Naive B cell (primary cell): Measurements from ENCODE around the gene RIMKLB. TPM values are rescaled to one million over a fixed set of nuclear protein-coding genes. Genes with fewer than 3 reads are reported as not detected.
"Not testable (repeated sequence)": the region's sequence is repeated elsewhere in the genome, so short reads cannot be mapped to it uniquely, and the experiment has no call there.

Source experiments
- ATAC-seq, 2 donors: fragments of 150-1000 bp; cut with Tn5 transposase; 2 replicates each; pipeline ENCODE4 v1.10.0; 2021; ENCODE audit warnings: low read depth in 2 of 2, mild to moderate bottlenecking in 2 of 2, moderate library complexity in 2 of 2
- DNase-seq: peaks from one replicate; pipeline ENCODE4 v3.0.0; 2022
- H3K27ac Mint-ChIP-seq, 6 donors: one replicate each; pipeline ENCODE4 v1.8.0; 2020 to 2022; ENCODE audit warnings: mild to moderate bottlenecking in 6 of 6, mixed read lengths in 6 of 6, moderate library complexity in 5 of 6, inconsistent platforms in 2 of 6
- H3K27me3 Mint-ChIP-seq, 3 donors: one replicate each; pipeline ENCODE4 v1.8.0; 2021 to 2022; ENCODE audit warnings: mixed read lengths in 3 of 3, mild to moderate bottlenecking in 1 of 3
- H3K36me3 Mint-ChIP-seq, 2 donors: one replicate each; pipeline ENCODE4 v1.8.0; 2020 to 2022; ENCODE audit warnings: mixed read lengths in 2 of 2, inconsistent platforms in 1 of 2, mild to moderate bottlenecking in 1 of 2
- H3K4me1 Mint-ChIP-seq, 3 donors: one replicate each; pipeline ENCODE4 v1.8.0; 2020 to 2022; ENCODE audit warnings: mixed read lengths in 3 of 3, inconsistent platforms in 1 of 3, mild to moderate bottlenecking in 1 of 3, moderate library complexity in 1 of 3
- H3K4me3 Mint-ChIP-seq, 8 donors: one replicate each; pipeline ENCODE4 v1.8.0; 2020 to 2022; ENCODE audit warnings: mild to moderate bottlenecking in 8 of 8, mixed read lengths in 8 of 8, moderate library complexity in 8 of 8, inconsistent platforms in 2 of 8
- H3K9me3 Mint-ChIP-seq, 7 donors: one replicate each; pipeline ENCODE4 v1.8.0; 2020 to 2022; ENCODE audit warnings: mixed read lengths in 7 of 7, mild to moderate bottlenecking in 5 of 7, inconsistent platforms in 2 of 7, moderate library complexity in 1 of 7
- polyA plus RNA-seq, 6 donors: library from polyadenylated mRNA; unstranded; fragments of 300-500 nt; fragmentation: Illumina TruSeq; gene quantifications; one replicate each; pipeline ENCODE4 v1.2.3, GENCODE V29; 2021; ENCODE audit warnings: low read depth in 6 of 6

Gene RIMKLB
- polyA plus RNA-seq, 6 donors from 2014 or later = 6.8 to 13.2 (median 8.1) TPM

GRCh38 chr12:8793226-8793625, 95.4 kb downstream of the RIMKLB start:
- H3K9me3 Mint-ChIP-seq, DNase-seq, ATAC-seq, H3K4me1 Mint-ChIP-seq, H3K36me3 Mint-ChIP-seq, H3K27ac Mint-ChIP-seq, H3K4me3 Mint-ChIP-seq, H3K27me3 Mint-ChIP-seq: not testable (repeated sequence)

DNA sequence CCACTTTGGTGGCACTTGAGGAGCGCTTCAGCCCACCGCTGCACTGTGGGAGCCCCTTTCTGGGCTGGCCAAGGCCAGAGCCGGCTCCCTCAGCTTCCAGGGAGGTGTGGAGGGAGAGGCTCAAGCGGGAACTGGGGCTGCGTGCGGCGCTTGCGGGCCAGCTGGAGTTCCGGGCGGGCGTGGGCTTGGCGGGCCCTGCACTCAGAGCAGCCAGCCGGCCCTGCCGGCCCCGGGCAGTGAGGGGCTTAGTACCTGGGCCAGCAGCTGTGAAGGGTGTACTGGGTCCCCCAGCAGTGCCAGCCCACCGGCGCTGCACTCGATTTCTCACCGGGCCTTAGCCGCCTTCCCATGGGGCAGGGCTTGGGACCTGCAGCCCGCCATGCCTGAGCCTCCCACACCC, 96.8 kb downstream of the RIMKLB start:
- not testable (repeated sequence) for DNase-seq, H3K27ac Mint-ChIP-seq, H3K27me3 Mint-ChIP-seq, H3K9me3 Mint-ChIP-seq, H3K36me3 Mint-ChIP-seq, H3K4me1 Mint-ChIP-seq, ATAC-seq, H3K4me3 Mint-ChIP-seq

DNA sequence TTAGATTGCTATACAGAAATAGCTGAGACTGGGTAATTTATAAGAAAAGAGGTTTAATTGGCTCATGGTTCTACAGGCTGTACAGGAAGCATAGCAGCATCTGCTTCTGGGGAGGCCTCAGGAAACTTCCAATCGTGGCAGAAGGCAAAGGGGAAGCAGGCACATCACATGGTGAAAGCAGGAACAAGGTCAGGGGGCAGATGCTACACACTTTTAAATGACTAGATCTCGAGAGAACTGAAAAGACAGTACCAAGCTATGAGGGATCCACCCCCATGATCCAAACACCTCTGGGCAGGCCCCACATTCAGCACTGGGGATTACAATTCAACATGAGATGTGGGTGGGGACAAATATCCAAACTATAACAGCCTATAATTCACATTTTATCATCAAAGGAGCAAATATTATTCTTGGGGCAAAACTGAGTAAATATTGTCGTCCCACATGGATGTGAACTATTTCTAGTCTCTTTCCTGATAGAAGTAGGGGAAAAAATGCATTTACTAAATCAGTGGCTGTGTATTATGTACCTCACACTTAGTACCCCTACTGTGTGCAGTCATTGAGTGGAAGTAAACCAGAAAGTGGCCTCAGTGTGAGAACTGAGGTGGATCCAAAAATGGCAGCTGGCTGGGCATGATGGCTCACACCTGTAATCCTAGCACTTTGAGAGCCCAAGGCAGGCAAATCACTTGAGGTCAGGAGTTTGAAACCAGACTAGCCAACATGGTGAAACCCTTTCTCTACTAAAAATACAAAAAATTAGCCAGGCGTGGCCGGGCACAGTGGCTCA, 99.2 kb downstream of the RIMKLB start:
- DNase-seq (no peak), ATAC-seq (no peak)
- Mint-ChIP-seq H3K27ac (peak overlapping the region in 1 of 6 donors; percentile 67), H3K36me3 (no peaks in the 10 kb centered on the region), H3K27me3 (no peaks in the 10 kb centered on the region), H3K4me3 (no peak overlapping the region), H3K4me1 (no peaks in the 10 kb centered on the region), H3K9me3 (peaks cover 0 to 19% (median 6%) of the 10 kb centered on the region in 7 donors)

DNA sequence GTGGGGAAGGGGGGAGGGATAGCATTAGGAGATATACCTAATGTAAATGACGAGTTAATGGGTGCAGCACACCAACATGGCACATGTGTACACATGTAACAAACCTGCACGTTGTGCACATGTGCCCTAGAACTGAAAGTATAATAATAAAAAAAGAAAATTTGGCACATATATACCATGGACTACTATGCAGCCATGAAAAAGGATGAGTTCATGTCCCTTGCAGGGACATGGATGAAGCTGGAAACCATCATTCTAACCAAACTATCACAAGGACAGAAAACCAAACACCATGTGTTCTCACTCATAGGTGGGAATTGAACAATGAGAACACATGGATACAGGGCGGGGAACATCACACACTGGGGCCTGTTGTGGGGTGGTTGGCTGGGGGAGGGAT, 103.4 kb downstream of the RIMKLB start:
- H3K4me3 Mint-ChIP-seq, H3K27ac Mint-ChIP-seq, H3K27me3 Mint-ChIP-seq, DNase-seq, H3K36me3 Mint-ChIP-seq, H3K4me1 Mint-ChIP-seq, ATAC-seq: not testable (repeated sequence)
- H3K9me3 Mint-ChIP-seq = peaks cover 0 to 18% (median 6%) of the 10 kb centered on the region in 7 donors

DNA sequence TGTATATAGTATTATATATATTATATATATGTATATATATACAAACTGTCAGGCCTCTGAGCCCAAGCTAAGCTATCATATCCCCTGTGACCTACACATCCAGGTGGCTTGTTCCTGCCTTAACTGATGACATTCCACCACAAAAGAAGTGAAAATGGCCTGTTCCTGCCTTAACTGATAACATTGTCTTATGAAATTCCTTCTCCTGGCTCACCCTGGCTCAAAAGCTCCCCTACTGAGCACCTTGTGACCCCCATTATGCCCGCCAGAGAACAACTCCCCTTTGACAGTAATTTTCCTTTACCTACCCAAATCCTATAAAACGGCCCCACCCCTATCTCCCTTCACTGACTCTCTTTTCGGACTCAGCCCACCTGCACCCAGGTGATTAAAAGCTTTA, 107.0 kb downstream of the RIMKLB start:
- DNase-seq = not testable (repeated sequence)
- peaks cover 0 to 13% (median 11%) of the 10 kb centered on the region in 3 donors for H3K27me3 Mint-ChIP-seq

GRCh38 chr12:8805487-8805886, 107.7 kb downstream of the RIMKLB start:
- DNase-seq, H3K36me3 Mint-ChIP-seq, ATAC-seq, H3K4me3 Mint-ChIP-seq, H3K4me1 Mint-ChIP-seq, H3K9me3 Mint-ChIP-seq: not testable (repeated sequence)
- Mint-ChIP-seq H3K27ac (peak overlapping the region in 1 of 6 donors; percentile 4), H3K27me3 (peaks cover 0 to 13% (median 11%) of the 10 kb centered on the region in 3 donors)

More for the DNA sequence above, 107.0 kb downstream of the RIMKLB start:
- not testable (repeated sequence) for ATAC-seq, H3K9me3 Mint-ChIP-seq, H3K36me3 Mint-ChIP-seq, H3K4me1 Mint-ChIP-seq, H3K27ac Mint-ChIP-seq
- H3K4me3 Mint-ChIP-seq = peak overlapping the region in 1 of 8 donors; percentile 37

DNA sequence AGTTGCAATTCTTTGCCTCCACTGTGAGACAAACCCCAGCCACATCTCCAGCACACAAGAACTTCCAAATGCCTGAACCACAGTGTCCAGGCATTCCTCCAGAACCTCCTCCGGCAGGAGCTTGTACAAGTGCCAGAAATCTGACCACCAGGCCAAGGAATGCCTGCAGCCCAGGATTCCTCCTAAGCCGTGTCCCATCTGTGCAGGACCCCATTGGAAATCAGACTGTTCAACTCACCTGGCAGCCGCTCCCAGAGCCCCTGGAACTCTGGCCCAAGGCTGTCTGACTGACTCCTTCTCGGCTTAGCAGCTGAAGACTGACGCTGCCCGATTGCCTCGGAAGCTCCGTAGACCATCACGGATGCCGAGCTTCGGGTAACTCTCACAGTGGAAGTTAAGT, 109.3 kb downstream of the RIMKLB start:
- not testable (repeated sequence) for H3K9me3 Mint-ChIP-seq, H3K4me1 Mint-ChIP-seq, DNase-seq, ATAC-seq, H3K27ac Mint-ChIP-seq, H3K36me3 Mint-ChIP-seq, H3K4me3 Mint-ChIP-seq
- H3K27me3 Mint-ChIP-seq = peaks cover 0 to 13% (median 11%) of the 10 kb centered on the region in 3 donors

- ATAC-seq, DNase-seq, H3K9me3 Mint-ChIP-seq, H3K27ac Mint-ChIP-seq, H3K4me3 Mint-ChIP-seq, H3K36me3 Mint-ChIP-seq, H3K4me1 Mint-ChIP-seq: not testable (repeated sequence)
- peaks cover 0 to 13% (median 11%) of the 10 kb centered on the region in 3 donors for H3K27me3 Mint-ChIP-seq
These were observed 112.3 kb downstream of the RIMKLB start for GRCh38 chr12:8810112-8810511.

- no peaks in the 10 kb centered on the region for H3K36me3 Mint-ChIP-seq
These were observed 116.0 kb downstream of the RIMKLB start for GRCh38 chr12:8813572-8814357.

DNA sequence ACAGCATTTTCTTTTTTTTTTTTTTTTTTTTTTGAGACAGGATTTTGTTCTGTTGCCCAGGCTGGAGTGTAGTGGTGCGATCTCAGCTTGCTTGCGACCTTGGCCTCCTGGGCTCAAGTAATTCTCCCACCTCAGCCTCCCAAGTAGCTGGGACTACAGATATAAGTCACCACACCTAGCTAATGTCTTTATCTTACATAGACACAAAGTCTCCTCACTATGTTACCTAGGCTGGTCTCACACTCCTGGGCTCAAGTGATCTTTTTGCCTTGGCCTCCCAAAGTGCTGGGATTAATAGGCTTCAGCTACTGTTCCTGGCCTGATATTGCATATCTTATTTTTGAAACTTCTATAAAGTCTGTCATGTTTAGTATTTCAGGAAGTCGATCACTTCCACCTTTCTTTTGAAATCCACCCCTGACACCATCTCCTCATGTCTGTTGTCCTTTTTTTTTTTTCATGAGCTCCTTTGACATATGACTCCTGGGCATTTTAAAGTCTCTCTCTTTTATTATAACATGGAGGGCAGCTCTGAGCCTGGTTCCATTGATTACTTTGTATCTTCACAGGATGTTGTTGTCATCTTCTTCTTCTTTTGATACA, 118.8 kb downstream of the RIMKLB start:
- Mint-ChIP-seq H3K4me3 (no peak overlapping the region), H3K36me3 (no peaks in the 10 kb centered on the region), H3K9me3 (no peaks in the 10 kb centered on the region), H3K27ac (peak overlapping the region in 1 of 6 donors; percentile 10), H3K27me3 (no peaks in the 10 kb centered on the region), H3K4me1 (peaks cover 4 to 6% (median 6%) of the 10 kb centered on the region in 3 donors)
- no peak for DNase-seq
- no peak for ATAC-seq

More at GRCh38 chr12:8813572-8814357, 116.0 kb downstream of the RIMKLB start:
- ATAC-seq (no peak), DNase-seq (no peak)
- Mint-ChIP-seq H3K4me1 (peaks cover 4 to 6% (median 6%) of the 10 kb centered on the region in 3 donors), H3K4me3 (no peak overlapping the region), H3K9me3 (no peaks in the 10 kb centered on the region), H3K27ac (peak overlapping the region in 3 of 6 donors; percentile 20 to 44 (median 41)), H3K27me3 (no peaks in the 10 kb centered on the region)

GRCh38 chr12:8817856-8818255, 120.1 kb downstream of the RIMKLB start:
- DNase-seq (no peak), ATAC-seq (no peak)
- H3K27ac Mint-ChIP-seq = no peak overlapping the region
- no peaks in the 10 kb centered on the region for H3K9me3 Mint-ChIP-seq
- peaks cover 4 to 6% (median 6%) of the 10 kb centered on the region in 3 donors for H3K4me1 Mint-ChIP-seq
- no peaks in the 10 kb centered on the region for H3K36me3 Mint-ChIP-seq
- no peak overlapping the region for H3K4me3 Mint-ChIP-seq
- no peaks in the 10 kb centered on the region for H3K27me3 Mint-ChIP-seq

- Mint-ChIP-seq H3K27ac (no peak overlapping the region), H3K9me3 (no peaks in the 10 kb centered on the region), H3K4me3 (peak overlapping the region in 1 of 8 donors; percentile 66), H3K4me1 (peaks cover 4 to 6% (median 6%) of the 10 kb centered on the region in 3 donors), H3K27me3 (no peaks in the 10 kb centered on the region), H3K36me3 (no peaks in the 10 kb centered on the region)
- DNase-seq (no peak), ATAC-seq (no peak)
These were observed 120.7 kb downstream of the RIMKLB start for GRCh38 chr12:8818526-8818925.

- Mint-ChIP-seq H3K27me3 (peaks cover 0 to 1% (median 0%) of the 10 kb centered on the region in 3 donors), H3K9me3 (peaks cover 0 to 1% (median 0%) of the 10 kb centered on the region in 7 donors), H3K36me3 (no peaks in the 10 kb centered on the region), H3K27ac (no peak overlapping the region), H3K4me3 (no peak overlapping the region), H3K4me1 (no peaks in the 10 kb centered on the region)
- no peak for DNase-seq
- no peak for ATAC-seq
These were observed 121.8 kb downstream of the RIMKLB start for GRCh38 chr12:8819666-8819980.
